Measurements from ENCODE around the gene SKI.

- TF ChIP-seq CTCF (IDR thresholded peaks at IDR 0.05; ENCODE audit: low read length) (no peak), EZH2 (optimal IDR thresholded peaks at IDR 0.05; ENCODE audit: low read depth, low read length) (no peak)
Measured at GRCh38 chr1:2312160-2312514, 84.0 kb downstream of the SKI start.

All from MM.1S (cell line).